Non-pigmented ciliary epithelial cell (primary cell): Measurements from ENCODE around the gene PCNX2.
"Not testable (repeated sequence)": the region's sequence is repeated elsewhere in the genome, so short reads cannot be mapped to it uniquely, and the experiment has no call there.

Experiments used
- DNase-seq: peaks from one replicate; pipeline ENCODE4 v3.0.0-alpha.2; 2010; ENCODE audit warnings: low read depth

PCNX2 gene

GRCh38 chr1:233157245-233157644, 138.3 kb downstream of the PCNX2 start:
- no peak for DNase-seq

GRCh38 chr1:233151861-233152260, 143.7 kb downstream of the PCNX2 start:
- no peak for DNase-seq

DNA sequence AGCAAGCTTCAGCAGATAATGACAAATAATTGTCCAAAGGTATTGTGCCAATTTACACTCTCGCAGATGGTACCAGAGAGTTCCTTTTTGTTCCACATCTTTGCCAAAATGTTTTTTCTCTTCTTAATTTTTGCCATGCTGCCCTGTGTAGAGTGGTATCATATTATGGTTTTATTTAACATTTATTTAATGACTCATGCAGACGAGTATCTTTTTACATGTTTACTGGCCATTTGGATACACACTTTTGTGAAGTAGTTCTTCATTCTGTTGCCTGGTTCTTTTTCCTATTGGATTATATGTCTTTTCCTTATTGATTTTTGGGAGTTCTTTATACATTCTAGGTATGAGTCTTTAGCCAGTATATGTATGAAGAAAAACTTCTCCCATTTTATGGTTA, 151.1 kb downstream of the PCNX2 start:
- no peak for DNase-seq

- DNase-seq = no peak
Observed at GRCh38 chr1:233143241-233143640, 152.3 kb downstream of the PCNX2 start.

GRCh38 chr1:233140974-233141373, 154.6 kb downstream of the PCNX2 start:
- no peak for DNase-seq

DNA sequence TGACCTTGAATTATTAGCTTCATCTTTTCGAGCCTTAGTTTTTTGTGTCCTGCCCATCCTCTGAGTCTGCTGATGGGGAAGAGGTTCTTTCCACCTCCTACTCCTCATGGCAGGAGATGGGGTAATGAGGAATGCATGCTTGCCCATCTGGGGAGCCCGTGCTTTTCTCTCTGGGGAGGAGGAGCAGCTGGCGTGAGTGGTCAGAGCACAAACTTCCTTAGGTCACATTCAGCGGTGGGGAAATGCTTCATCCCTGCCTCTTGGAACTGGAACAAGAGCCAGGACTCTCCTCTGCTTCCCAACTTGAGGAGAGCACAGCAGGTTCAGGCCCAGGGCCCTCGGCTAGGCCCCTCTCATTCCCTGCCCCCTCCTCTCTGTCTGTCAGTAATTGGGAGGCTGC, 155.0 kb downstream of the PCNX2 start:
- DNase-seq = no peak

GRCh38 chr1:233138788-233139585, 156.5 kb downstream of the PCNX2 start:
- no peak for DNase-seq

GRCh38 chr1:233135833-233136232, 159.7 kb downstream of the PCNX2 start:
- no peak for DNase-seq

DNA sequence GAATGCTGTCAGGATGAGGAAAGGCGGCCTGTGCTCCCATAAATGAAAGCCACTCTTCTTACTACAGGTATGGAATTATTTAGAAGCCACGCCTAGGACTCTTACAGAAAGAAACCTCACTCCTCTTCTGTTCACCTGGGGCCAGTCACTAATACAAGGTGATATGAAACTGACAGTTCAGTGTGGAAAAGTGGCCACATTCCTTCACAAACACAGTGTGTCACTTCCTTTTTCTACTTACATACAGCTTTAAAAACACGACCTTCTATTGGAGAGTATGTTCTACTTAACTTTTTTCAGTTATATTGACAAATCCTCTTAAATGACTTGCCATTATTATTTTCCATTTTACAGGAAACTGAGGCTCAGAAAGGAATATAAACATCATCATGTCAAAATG, 163.1 kb downstream of the PCNX2 start:
- no peak for DNase-seq

GRCh38 chr1:233129031-233129430, 166.5 kb downstream of the PCNX2 start:
- DNase-seq = not testable (repeated sequence)

DNA sequence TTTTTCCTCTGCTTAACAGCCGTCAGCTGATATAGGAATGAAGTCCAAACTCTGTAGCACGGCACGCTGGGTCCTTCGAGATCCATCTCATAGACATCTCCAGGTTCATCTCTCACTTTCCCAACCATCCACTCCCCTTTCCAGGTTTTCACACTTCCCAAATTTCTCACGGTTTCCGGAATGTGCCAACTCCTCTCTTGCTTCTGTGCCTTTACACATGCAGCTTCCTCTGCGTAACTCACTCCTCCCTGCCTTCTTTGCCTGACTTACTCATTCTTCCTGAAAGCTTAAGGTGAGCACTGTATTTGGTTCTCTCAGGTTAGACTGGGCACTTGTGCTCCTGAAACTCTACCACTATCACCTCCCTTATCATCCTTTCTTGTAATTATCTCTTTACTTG, 168.4 kb downstream of the PCNX2 start:
- DNase-seq = no peak

DNA sequence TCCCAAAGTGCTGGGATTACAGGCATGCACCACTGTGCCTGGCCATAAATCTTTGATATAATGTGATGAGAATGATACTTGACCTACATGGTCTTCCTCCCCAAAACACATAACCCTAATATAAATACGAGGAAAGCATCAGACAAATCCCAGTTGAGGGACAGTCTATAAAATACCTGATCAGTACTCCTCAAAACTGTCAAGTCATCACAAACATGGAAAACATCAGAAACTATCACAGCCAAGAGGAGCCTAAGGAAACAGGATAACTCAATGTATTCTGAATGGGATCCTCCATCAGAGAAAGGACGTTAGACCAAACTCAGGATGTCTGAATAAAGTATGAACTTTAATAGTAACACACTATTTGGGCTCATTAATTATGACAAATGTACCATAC, 172.7 kb downstream of the PCNX2 start:
- DNase-seq = no peak

GRCh38 chr1:233121947-233122559, 173.5 kb downstream of the PCNX2 start:
- no peak for DNase-seq

GRCh38 chr1:233114860-233115259, 180.7 kb downstream of the PCNX2 start:
- DNase-seq = no peak

DNA sequence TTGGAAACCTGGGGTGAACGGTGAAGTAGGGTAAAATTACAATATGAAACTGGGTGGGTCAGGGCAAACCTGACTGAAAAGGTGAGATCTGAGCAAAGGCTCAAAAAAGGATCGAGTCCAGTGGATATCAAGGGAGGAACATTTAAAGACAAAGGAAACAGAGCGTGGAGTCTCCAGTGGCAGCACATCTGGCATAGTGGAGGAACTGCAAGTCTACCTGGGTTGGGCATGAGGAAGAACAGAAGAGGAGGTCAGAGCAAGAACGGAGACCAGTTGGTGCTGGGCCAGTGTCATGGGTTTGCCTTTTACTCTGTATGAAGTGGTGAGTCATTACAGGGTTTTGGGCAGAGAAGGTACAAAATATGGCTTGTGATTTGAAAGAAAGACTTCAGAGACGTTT, 181.4 kb downstream of the PCNX2 start:
- DNase-seq = no peak

- DNase-seq = peak; percentile 99
Observed at GRCh38 chr1:233113009-233113879, 182.3 kb downstream of the PCNX2 start.

DNA sequence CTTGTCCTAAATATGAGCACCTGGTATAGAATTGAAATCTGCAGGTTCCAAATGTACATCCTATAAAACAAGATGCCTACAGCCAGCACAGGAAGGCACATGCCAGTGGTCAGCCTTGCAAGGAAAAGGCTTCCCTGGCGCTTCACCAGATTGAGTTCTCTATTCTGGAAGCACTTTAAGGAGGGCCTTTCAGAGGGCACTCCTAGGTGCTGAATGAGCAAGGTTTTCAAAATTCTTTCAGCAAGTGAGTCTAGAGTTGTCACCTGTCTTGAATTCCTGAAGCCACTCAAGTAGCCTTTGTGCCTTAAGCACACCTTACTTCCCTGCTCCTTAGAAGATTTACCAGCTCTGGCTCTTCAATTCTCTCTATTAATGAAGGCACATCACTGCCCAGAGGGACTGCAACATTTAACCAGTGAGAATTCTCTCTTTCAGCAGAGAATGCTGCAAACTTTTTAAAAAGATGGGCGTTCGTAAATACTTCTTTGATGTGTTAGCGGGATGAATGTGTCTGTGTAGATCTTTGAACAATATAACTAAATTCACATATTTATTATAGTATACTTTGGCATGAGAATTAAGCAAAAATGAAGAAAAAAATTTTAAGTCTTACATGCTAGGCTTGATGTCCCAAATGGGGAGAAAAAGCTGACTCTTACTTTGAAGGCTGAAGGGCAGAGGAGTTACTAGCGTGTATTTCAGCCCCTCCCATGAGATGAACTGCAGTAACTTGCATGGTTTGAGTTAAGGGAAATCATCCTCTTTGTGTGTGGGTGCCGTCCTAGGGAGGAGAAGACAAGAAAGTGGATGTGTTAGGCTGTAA, 183.1 kb downstream of the PCNX2 start:
- no peak for DNase-seq

GRCh38 chr1:233111731-233112130, 183.8 kb downstream of the PCNX2 start:
- no peak for DNase-seq

DNA sequence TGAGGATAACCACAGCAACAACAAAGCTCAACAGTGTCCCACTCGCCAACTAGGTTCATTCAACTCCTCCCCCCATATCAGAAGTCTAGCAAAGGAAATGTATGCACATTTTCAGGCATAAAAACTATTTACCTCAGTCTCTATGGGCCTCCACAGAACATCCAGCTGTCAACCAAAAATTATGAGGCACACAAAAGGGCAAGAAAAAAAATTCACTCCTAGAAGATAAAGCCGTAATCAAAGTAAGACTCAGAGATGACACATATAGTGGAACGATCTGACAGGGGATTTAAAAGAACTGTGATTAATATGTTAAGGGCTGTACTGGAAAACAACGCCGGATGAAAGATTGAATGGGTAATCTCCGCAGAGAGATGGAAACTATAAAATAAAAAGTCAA, 186.4 kb downstream of the PCNX2 start:
- no peak for DNase-seq

DNA sequence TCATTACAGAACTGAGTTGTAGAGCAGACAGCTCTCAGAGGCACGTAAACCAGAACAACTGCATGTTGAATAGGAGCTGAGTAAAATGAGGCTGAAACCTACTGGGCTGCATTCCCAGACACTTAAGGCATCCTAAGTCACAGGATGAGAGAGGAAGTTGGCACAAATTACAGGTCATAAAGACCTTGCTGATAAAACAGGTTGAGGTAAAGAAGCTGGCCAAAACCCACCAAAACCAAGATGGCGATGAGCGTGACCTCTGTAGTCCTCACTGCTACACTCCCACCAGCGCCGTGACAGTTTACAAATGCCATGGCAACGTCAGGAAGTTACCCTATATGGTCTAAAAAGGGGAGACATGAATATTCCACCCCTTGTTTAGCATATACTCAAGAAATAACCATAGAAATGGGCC, 187.8 kb downstream of the PCNX2 start:
- not testable (repeated sequence) for DNase-seq

GRCh38 chr1:233107130-233107660, 188.3 kb downstream of the PCNX2 start:
- no peak for DNase-seq

GRCh38 chr1:233105225-233105624, 190.3 kb downstream of the PCNX2 start:
- no peak for DNase-seq
